Activated naive CD4-positive, alpha-beta T cell treated with anti-CD3 and anti-CD28 coated beads for 36 hours (primary cell): ENCODE measurements around the gene NCBP3. TPM values are rescaled to one million over a fixed set of nuclear protein-coding genes. Genes with fewer than 3 reads are reported as not detected.
A peak's percentile ranks its signal among the peaks of the same experiment; 100 is the strongest.

Experiments
- CTCF ChIA-PET: fragments of 350-600 bp; sonication (Branson Sonifier 250); formaldehyde crosslinking; loops from one replicate; lab custom pipeline; 2021; ENCODE audit warnings: antibody characterized with exemption; lab: Charles Lee
- DNase-seq: peaks from one replicate; pipeline ENCODE4 v3.0.0-alpha.2; 2020
- H3K27ac Mint-ChIP-seq: one replicate; pipeline ENCODE4 v1.8.0; 2021; ENCODE audit warnings: mild to moderate bottlenecking, mixed read lengths
- H3K27me3 Mint-ChIP-seq: one replicate; pipeline ENCODE4 v1.8.0; 2021; ENCODE audit warnings: low read depth, mixed read lengths
- H3K36me3 Mint-ChIP-seq: one replicate; pipeline ENCODE4 v1.8.0; 2021; ENCODE audit warnings: low read depth, mixed read lengths
- H3K4me1 Mint-ChIP-seq: one replicate; pipeline ENCODE4 v1.8.0; 2021; ENCODE audit warnings: low read depth, mixed read lengths
- H3K4me3 Mint-ChIP-seq: one replicate; pipeline ENCODE4 v1.8.0; 2021; ENCODE audit warnings: mild to moderate bottlenecking, moderate library complexity, mixed read lengths
- H3K9me3 Mint-ChIP-seq: one replicate; pipeline ENCODE4 v1.8.0; 2021; ENCODE audit warnings: mixed read lengths
- intact Hi-C: fragments of 100-400 bp; cut with micrococcal nuclease; formaldehyde crosslinking; loops from one replicate; pipeline ENCODE4 v1.15.1; 2023
- total RNA-seq, 2 experiments: library from RNA; stranded (reverse); gene quantifications; one replicate each; pipeline ENCODE4 v1.2.3, GENCODE V29; 2021

NCBP3 gene
- total RNA-seq, 2 experiments from 2014 or later: 33.9 to 40.4 TPM

DNA sequence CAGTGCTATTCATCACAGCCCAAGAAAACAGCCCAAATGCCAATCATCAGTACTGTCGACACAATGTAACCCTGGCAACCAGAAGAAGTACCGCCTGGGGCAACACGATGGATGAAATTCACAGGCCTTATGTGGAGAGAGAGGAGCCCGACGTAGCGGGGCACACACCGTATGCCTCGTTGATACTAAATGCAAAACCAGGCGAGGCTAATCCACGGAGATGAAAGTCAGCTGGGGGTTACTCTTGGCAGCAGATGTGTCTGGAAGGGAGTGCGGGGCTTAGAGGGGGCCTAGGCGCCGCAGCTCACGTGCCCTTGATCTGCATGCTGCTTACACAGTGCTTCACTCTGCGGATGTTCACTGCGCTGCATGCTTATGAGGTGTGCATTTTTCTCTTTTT lies 74.9 kb downstream of the NCBP3 start:
- CTCF ChIA-PET: interaction anchor here (1.9 to 2.1 kb wide), 2 partner anchors 11 to 32 kb away, joined by 6 to 8 read pairs; no protein-coding TSS in a partner anchor
- H3K9me3 Mint-ChIP-seq: peaks cover 3% of the 10 kb centered on the region
- peaks cover 21% of the 10 kb centered on the region for H3K4me1 Mint-ChIP-seq
- no peaks in the 10 kb centered on the region for H3K27me3 Mint-ChIP-seq
- no peak overlapping the region for H3K4me3 Mint-ChIP-seq
- H3K27ac Mint-ChIP-seq: no peak overlapping the region
- intact Hi-C loops: no loop called here
- H3K36me3 Mint-ChIP-seq: no peaks in the 10 kb centered on the region
- DNase-seq: no peak

DNA sequence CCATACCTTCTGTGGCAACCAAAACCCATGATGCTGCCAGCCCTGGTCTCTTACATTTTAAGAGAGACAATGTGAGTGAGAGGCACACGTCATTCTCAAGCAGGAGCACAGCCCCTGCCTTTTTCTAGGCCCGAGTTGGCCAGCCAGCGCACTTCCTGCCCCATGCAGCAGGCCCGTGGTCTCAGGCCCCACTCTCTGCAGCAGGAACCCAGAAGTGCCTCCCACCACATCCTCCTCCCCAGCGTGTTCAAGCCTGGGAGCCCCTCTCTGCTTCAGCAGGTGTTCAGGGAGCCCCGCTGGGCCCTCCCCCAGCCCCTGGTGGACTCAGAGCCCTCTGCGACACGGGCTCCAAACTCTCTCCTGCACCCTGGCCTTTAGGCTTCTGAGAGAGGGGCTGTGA lies 75.6 kb downstream of the NCBP3 start:
- intact Hi-C loops: no loop called here
- H3K4me1 Mint-ChIP-seq: peaks cover 28% of the 10 kb centered on the region
- H3K4me3 Mint-ChIP-seq: no peak overlapping the region
- no peaks in the 10 kb centered on the region for H3K36me3 Mint-ChIP-seq
- H3K9me3 Mint-ChIP-seq: peaks cover 3% of the 10 kb centered on the region
- no peaks in the 10 kb centered on the region for H3K27me3 Mint-ChIP-seq
- no peak for DNase-seq
- CTCF ChIA-PET: interaction anchor here (0.9 to 2.1 kb wide), 2 partner anchors 32 to 33 kb away, joined by 8 to 9 read pairs; no protein-coding TSS in a partner anchor
- no peak overlapping the region for H3K27ac Mint-ChIP-seq

DNA sequence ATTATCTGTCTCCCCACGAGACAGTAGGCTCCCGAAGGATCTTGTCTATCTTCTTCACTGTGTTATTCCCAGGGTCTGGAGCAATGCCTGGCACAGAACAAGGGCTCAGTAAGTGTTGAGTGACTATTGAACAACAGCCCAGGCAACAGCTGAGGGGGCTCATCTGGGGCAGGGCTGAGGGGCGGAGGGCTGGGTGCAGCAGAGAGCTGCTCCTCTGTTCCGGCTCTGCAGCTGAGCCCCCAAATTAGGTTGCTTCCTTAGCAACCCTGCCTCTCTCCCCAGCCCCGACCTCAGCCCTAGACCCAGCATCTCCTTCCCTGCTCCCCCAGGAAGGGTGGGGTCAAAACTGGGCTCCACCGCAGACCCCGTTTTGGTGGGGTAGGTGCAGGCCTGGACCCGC lies 77.3 kb downstream of the NCBP3 start:
- no peak for DNase-seq
- Mint-ChIP-seq H3K36me3 (no peaks in the 10 kb centered on the region), H3K4me1 (peaks cover 41% of the 10 kb centered on the region), H3K9me3 (peaks cover 3% of the 10 kb centered on the region), H3K27me3 (no peaks in the 10 kb centered on the region), H3K27ac (no peak overlapping the region), H3K4me3 (no peak overlapping the region)
- intact Hi-C loops: no loop called here
- CTCF ChIA-PET: no interaction called here

DNA sequence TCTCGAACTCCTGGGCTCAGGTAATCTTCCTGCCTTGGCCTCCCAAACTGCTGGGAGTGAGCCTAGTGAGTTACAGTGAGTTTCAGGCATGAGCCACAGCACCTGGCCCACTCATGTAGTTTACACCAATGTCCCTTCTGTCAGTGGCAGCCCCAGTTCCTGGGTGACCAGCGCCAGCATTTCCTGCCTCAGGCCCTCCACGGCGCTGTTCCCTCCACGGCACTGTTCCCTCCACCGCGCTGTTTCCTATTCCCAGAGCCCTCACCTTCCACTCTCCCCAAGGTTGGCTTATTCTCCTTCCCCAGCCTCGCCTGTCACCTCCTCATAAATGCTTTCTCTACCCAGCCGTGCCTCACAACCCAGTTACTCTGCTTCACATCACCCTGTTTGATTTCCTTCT lies 77.7 kb downstream of the NCBP3 start:
- H3K4me3 Mint-ChIP-seq: no peak overlapping the region
- CTCF ChIA-PET: interaction anchor here (1.3 kb wide), 1 partner anchor 30 kb away, joined by 3 read pairs; no protein-coding TSS in a partner anchor
- intact Hi-C loops: no loop called here

DNA sequence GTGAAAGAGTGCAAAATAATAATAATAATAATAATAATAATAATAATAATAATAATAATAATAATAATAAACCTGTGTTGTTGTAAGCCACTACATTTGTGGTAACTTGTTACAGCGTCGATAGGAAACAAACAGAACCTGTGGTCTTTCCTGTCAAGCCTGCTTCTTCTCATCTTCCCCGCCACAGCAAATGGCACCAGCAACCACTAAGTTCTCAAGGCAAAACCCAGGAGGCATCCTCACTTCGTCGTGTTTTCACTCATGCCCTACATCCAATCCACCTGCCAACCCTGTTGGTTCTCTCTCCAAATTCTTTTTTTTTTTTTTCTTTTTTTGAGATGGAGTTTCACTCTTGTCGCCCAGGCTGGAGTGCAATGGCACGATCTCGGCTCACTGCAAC lies 79.3 kb downstream of the NCBP3 start:
- Mint-ChIP-seq H3K36me3 (no peaks in the 10 kb centered on the region), H3K27me3 (no peaks in the 10 kb centered on the region), H3K9me3 (peaks cover 3% of the 10 kb centered on the region), H3K27ac (no peak overlapping the region), H3K4me3 (no peak overlapping the region), H3K4me1 (peaks cover 45% of the 10 kb centered on the region)
- no peak for DNase-seq
- intact Hi-C loops: no loop called here
- CTCF ChIA-PET: interaction anchor here (0.7 to 1.4 kb wide), 3 partner anchors 29 to 98 kb away, joined by 3 to 5 read pairs (median 3); no protein-coding TSS in a partner anchor

More for the DNA sequence above, 77.7 kb downstream of the NCBP3 start:
- no peaks in the 10 kb centered on the region for H3K36me3 Mint-ChIP-seq
- H3K9me3 Mint-ChIP-seq: peaks cover 3% of the 10 kb centered on the region
- H3K27ac Mint-ChIP-seq: no peak overlapping the region
- peaks cover 46% of the 10 kb centered on the region for H3K4me1 Mint-ChIP-seq
- no peak for DNase-seq
- no peaks in the 10 kb centered on the region for H3K27me3 Mint-ChIP-seq

DNA sequence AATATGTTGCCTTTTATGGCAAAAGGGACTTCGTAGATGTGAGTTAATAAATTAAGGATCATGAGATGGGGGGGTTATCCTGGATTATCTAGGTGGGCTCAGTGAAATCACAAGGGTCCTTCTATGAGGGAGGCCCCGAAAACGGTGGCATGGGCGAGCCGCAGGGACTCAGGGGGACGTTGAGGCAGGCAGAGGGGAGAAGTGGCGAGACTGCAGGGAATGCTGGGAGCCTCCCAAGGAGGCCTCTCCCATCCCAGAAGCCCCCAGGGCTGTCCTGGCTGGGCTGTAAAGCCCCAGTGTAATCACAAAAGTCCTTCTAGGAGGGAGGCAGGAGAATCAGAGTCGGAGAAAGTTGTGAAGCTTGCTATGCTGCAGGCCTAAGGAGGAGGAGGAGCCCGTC lies 80.1 kb downstream of the NCBP3 start:
- intact Hi-C loops: no loop called here
- Mint-ChIP-seq H3K9me3 (peaks cover 3% of the 10 kb centered on the region), H3K27ac (peak overlapping the region; percentile 83), H3K4me3 (peak overlapping the region; percentile 28), H3K27me3 (no peaks in the 10 kb centered on the region), H3K4me1 (peaks cover 42% of the 10 kb centered on the region), H3K36me3 (no peaks in the 10 kb centered on the region)
- CTCF ChIA-PET: interaction anchor here (0.7 to 1.2 kb wide), 2 partner anchors 28 to 99 kb away, joined by 3 to 5 read pairs; no protein-coding TSS in a partner anchor
- DNase-seq: no peak

DNA sequence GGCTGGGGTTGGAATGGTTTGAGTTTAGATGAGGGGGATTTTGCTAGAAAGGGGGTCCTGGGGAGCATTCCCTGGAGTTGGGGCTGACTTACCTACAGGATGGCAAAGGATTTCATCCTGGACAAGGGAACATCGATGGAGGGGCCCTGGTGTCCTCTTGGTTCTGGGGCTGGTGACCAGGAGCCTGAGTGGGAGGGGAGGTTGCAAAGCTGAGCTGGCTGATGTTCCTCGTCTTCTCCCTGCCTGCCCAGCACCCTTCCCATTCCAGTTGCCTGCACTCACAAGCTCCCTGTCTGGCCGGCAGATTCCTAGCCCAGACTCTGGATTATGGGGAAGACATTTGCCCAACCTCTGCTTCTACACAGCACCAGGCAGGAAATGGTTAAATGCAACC lies 82.3 kb downstream of the NCBP3 start:
- Mint-ChIP-seq H3K36me3 (no peaks in the 10 kb centered on the region), H3K27ac (peak overlapping the region; percentile 42), H3K4me3 (no peak overlapping the region), H3K9me3 (peaks cover 9% of the 10 kb centered on the region), H3K27me3 (no peaks in the 10 kb centered on the region), H3K4me1 (peaks cover 34% of the 10 kb centered on the region)
- intact Hi-C loops: loop anchor here (1.0 to 2.0 kb wide), 2 partner anchors 26 to 27 kb away; no protein-coding TSS in a partner anchor
- no peak for DNase-seq
- CTCF ChIA-PET: interaction anchor here (1.3 to 1.4 kb wide), 2 partner anchors 26 to 82 kb away, joined by 3 to 4 read pairs; partner anchors contain the start of gene NCBP3

DNA sequence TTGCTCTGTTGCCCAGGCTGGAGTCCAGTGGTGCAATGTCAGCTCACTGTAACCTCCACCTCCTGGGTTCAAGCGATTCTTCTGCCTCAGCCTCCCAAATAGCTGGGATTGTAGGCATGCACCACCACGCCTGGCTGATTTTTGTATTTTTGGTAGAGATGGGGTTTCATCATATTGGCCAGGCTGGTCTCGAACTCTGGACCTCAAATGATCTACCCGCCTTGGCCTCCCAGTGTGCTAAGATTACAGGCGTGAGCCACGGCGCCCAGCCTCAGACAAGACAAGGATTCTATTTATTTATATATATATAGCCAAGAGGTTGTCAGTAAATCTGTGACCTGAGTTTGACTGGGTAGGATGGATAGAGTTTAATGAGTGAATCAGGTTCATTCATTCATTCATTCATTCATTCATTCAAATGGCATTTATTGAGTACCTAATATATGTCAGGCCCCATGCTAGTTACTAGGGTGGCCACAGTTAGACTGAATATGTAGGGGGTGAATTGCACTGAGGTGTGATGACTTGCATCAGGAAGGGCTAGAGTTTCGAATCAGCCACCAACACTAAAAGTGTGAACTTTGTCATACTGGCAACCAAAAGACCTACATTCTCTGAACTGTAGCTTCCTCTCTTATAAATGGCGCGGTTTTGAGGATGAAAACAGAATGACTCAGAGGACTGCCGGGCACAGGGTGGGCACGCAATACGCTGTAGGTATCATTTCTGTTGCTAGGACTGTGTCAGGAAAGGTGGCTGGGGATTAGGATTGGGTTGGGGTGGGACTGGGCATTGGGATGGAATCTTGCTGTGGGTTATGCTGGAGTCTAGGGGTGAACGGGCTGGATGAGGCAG lies 82.9 kb downstream of the NCBP3 start:
- no peaks in the 10 kb centered on the region for H3K36me3 Mint-ChIP-seq
- H3K4me1 Mint-ChIP-seq: peaks cover 34% of the 10 kb centered on the region
- DNase-seq: peak; percentile 60
- peak overlapping the region; percentile 42 for H3K27ac Mint-ChIP-seq
- H3K4me3 Mint-ChIP-seq: no peak overlapping the region
- no peaks in the 10 kb centered on the region for H3K27me3 Mint-ChIP-seq
- peaks cover 9% of the 10 kb centered on the region for H3K9me3 Mint-ChIP-seq
- intact Hi-C loops: loop anchor here (1.0 to 2.0 kb wide), 2 partner anchors 26 to 28 kb away; no protein-coding TSS in a partner anchor
- CTCF ChIA-PET: interaction anchor here (0.6 to 1.3 kb wide), 2 partner anchors 26 to 48 kb away, joined by 3 to 4 read pairs; no protein-coding TSS in a partner anchor

DNA sequence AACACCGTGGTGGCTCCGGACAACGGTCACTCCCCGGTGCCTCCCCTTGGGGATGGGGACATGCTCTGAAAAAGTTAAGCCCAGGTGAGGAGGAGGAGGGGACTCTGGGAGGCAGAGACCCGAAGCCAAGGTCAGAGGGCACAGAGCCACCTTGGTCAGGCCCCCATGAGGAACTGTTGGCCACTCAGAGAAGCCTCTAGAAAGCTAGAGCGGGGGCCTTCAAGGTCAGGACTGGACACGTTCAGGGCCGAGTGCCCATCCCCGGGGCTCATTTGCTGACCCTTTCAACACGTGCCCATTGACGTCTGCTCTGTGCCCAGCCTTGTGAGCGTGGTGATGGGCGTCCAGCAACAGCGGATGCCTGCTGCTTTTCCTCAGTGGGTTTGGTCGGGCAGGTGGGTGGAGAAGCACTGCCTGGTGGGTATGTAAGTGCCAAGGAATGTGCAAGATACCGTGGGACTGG lies 84.1 kb downstream of the NCBP3 start:
- Mint-ChIP-seq H3K4me3 (no peak overlapping the region), H3K27ac (no peak overlapping the region), H3K27me3 (no peaks in the 10 kb centered on the region), H3K4me1 (peaks cover 34% of the 10 kb centered on the region), H3K36me3 (no peaks in the 10 kb centered on the region), H3K9me3 (peaks cover 8% of the 10 kb centered on the region)
- intact Hi-C loops: loop anchor here (2.0 kb wide), 1 partner anchor 29 kb away; no protein-coding TSS in a partner anchor
- CTCF ChIA-PET: interaction anchor here (0.6 to 2.4 kb wide), 3 partner anchors 24 to 47 kb away, joined by 3 to 11 read pairs (median 3); no protein-coding TSS in a partner anchor
- no peak for DNase-seq

DNA sequence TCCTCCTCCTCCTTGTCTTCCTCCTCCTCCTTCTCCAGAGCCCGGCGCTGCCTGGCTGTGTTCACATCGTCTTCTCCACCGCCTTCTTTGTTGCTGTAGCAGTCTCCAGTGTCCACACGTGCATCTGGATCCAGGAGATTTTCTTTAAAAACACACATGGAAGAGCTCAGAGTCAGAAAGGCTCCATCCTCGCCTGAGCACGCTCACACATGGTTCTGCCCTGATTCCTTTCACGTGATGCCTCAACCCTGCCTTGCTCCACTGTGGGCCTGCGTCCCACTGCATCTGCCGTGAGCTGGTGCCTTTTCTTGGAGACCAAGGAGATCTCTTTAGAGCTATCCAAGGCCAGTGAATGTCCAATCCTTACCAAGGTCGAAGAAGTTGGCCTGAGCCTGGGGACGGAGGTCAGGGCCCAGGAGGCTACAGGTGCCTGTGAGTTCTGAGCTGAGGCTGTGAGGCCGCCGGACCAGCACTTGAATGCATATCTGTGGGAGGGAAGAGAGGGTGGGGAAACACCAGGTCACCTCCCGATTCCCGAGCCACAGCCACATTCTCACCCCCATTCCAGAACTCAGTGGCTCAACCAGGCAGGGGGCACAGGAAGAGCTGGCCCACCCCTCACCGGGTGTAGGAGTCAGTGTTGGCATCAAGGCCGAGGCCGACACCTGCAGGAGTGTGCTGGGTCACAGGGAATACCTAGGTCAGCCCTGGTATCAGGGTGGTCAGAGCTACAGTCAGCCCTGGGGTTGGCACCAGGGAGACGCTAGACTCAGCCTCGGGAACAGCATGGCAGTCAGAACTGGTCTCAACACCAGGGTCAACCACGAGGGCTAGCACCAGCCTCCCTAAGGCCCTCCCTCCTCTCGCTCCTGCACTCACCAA lies 84.8 kb downstream of the NCBP3 start:
- intact Hi-C loops: no loop called here
- no peak for DNase-seq
- peaks cover 29% of the 10 kb centered on the region for H3K4me1 Mint-ChIP-seq
- H3K4me3 Mint-ChIP-seq: no peak overlapping the region
- H3K27me3 Mint-ChIP-seq: no peaks in the 10 kb centered on the region
- CTCF ChIA-PET: interaction anchor here (0.6 to 2.4 kb wide), 5 partner anchors 8 to 141 kb away, joined by 3 to 11 read pairs (median 3); no protein-coding TSS in a partner anchor
- peaks cover 6% of the 10 kb centered on the region for H3K9me3 Mint-ChIP-seq
- H3K36me3 Mint-ChIP-seq: no peaks in the 10 kb centered on the region
- H3K27ac Mint-ChIP-seq: no peak overlapping the region

DNA sequence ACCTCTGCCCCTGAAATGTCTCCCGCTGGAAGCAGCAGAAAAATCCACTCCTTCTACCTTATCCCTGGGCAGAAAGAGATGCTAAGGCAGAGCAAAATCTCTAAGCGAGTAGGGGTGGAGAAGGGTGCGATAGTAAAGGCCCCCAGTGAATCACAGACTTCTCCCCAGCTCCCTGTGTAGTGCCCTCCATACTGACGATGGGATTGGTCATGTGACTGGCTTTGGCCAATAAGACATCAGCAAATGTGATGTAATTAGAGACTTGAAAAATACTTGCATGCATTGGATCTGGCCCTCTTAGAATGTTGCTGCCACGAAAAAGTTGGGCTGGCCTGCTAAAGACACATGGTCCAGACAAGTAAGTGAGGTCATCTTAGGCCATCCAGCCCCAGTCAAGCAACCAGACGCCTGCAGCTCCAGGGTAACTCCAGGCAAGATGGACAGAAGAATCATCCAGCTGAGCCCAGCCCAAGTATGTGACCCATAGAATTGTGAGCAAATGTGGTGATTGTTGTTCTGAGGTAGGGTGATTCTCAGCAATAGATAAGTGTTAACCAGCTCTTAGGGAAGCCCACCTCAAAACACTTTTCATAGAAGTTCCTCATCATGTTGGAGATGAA lies 86.3 kb downstream of the NCBP3 start:
- no peak overlapping the region for H3K4me3 Mint-ChIP-seq
- no peaks in the 10 kb centered on the region for H3K27me3 Mint-ChIP-seq
- H3K4me1 Mint-ChIP-seq: peaks cover 17% of the 10 kb centered on the region
- H3K36me3 Mint-ChIP-seq: no peaks in the 10 kb centered on the region
- no peak for DNase-seq
- intact Hi-C loops: no loop called here
- CTCF ChIA-PET: interaction anchor here (1.0 to 2.4 kb wide), 3 partner anchors 12 to 67 kb away, joined by 3 to 11 read pairs (median 6); no protein-coding TSS in a partner anchor
- no peak overlapping the region for H3K27ac Mint-ChIP-seq
- H3K9me3 Mint-ChIP-seq: peaks cover 6% of the 10 kb centered on the region
